Endothelial cell of umbilical vein (primary cell): ENCODE data around the gene ESRRB. TPM values are rescaled to one million over a fixed set of nuclear protein-coding genes. Genes with fewer than 3 reads are reported as not detected.

Source experiments
- BruUV-seq: library from RNA; stranded (reverse); fragments of 400-500 nt; replicated peaks from 2 replicates; lab custom pipeline; 2021; lab: Mats Ljungman, UMichigan
- CTCF ChIA-PET: fragments of 300-600, 350-600 bp; sonication (Branson Sonifier 250); formaldehyde crosslinking; loops from one replicate; lab custom pipeline; 2021; ENCODE audit warnings: antibody characterized with exemption, inconsistent platforms; lab: Charles Lee
- POLR2A ChIA-PET: fragments of 300-600, 350-600 bp; sonication (Branson Sonifier 250); formaldehyde crosslinking; loops from one replicate; lab custom pipeline; 2021; ENCODE audit warnings: antibody characterized with exemption, inconsistent platforms; lab: Charles Lee
- DNase-seq: peaks from one replicate; pipeline ENCODE4 v3.0.0-alpha.2; 2011; ENCODE audit warnings: low read depth, low spot score
- FAIRE-seq: peaks from 2 replicates; lab custom pipeline; 2011; peaks lifted over from hg19 to GRCh38; lab: Jason Lieb, UNC
- H2AFZ ChIP-seq: 2 replicates; pipeline ENCODE4 v1.6.0; 2012; ENCODE audit warnings: low read depth, low read length, control low read depth, inconsistent platforms
- H3K27ac ChIP-seq: 2 replicates; pipeline ENCODE4 v1.5.1; 2011; ENCODE audit warnings: low read depth, mild to moderate bottlenecking, control low read depth, low read length, moderate library complexity; ENCODE audit not compliant: insufficient read depth
- H3K27me3 ChIP-seq, 2 experiments: 2 replicates each; pipeline versions ENCODE4 v1.6.0 to v1.6.1; 2011; ENCODE audit warnings: low read length in 2 of 2, mixed read lengths in 1 of 2; ENCODE audit not compliant: control insufficient read depth in 2 of 2, insufficient read depth in 2 of 2
- H3K36me3 ChIP-seq, 2 experiments: 2 replicates in 1 of 2; 3 replicates in 1 of 2; pipeline ENCODE4 v1.5.1; 2011; ENCODE audit warnings: low read length in 2 of 2, mild to moderate bottlenecking in 1 of 2, moderate library complexity in 1 of 2; ENCODE audit not compliant: control insufficient read depth in 2 of 2, insufficient read depth in 2 of 2; ENCODE audit errors: extremely low read depth in 1 of 2
- H3K4me1 ChIP-seq: 3 replicates; pipeline ENCODE4 v1.5.1; 2011; ENCODE audit warnings: mild to moderate bottlenecking, low read length; ENCODE audit not compliant: control insufficient read depth, insufficient read depth; ENCODE audit errors: extremely low read depth
- H3K4me2 ChIP-seq: 2 replicates; pipeline ENCODE4 v1.6.1; 2011; ENCODE audit warnings: low read length, control low read depth, mixed read lengths; ENCODE audit not compliant: insufficient read depth
- H3K4me3 ChIP-seq, 3 experiments: fragments of 200-600 bp in 1 of 3; sonication (generic), shearing (Covaris generic) in 1 of 3; replicated peaks in 1 of 3; 2 replicates each; pipeline ENCODE4 v1.5.1; 2011 to 2016; ENCODE audit warnings: control low read depth in 3 of 3, low read length in 3 of 3, mild to moderate bottlenecking in 2 of 3, inconsistent platforms in 1 of 3, low read depth in 1 of 3, moderate library complexity in 1 of 3; ENCODE audit not compliant: insufficient read depth in 1 of 3
- H3K79me2 ChIP-seq: 2 replicates; pipeline ENCODE4 v1.6.0; 2012; ENCODE audit warnings: low read length, inconsistent platforms; ENCODE audit not compliant: control insufficient read depth, insufficient read depth
- H3K9ac ChIP-seq: replicated peaks from 2 replicates; pipeline ENCODE3; 2011; ENCODE audit warnings: low read length, control low read depth; ENCODE audit not compliant: insufficient read depth; ENCODE audit errors: extremely low read depth
- H3K9me1 ChIP-seq: replicated peaks from 3 replicates; pipeline ENCODE4 v1.6.0; 2011; ENCODE audit warnings: mild to moderate bottlenecking, low read length; ENCODE audit not compliant: control insufficient read depth, insufficient read depth; ENCODE audit errors: extremely low read depth
- H3K9me3 ChIP-seq: replicated peaks from 2 replicates; pipeline ENCODE4 v1.5.1; 2012; ENCODE audit warnings: low read length, inconsistent platforms; ENCODE audit not compliant: control insufficient read depth, insufficient read depth
- H4K20me1 ChIP-seq: replicated peaks from 2 replicates; pipeline ENCODE3; 2011; ENCODE audit warnings: mild to moderate bottlenecking, low read length; ENCODE audit not compliant: control insufficient read depth, insufficient read depth; ENCODE audit errors: extremely low read depth
- CTCF ChIP-seq, 2 donors: IDR thresholded peaks; 1 replicate in 1 of 2; 2 replicates in 1 of 2; pipeline ENCODE4 v1.5.1; 2011; ENCODE audit warnings: low read length in 2 of 2, mild to moderate bottlenecking in 2 of 2, moderate library complexity in 2 of 2, control low read depth in 1 of 2, inconsistent platforms in 1 of 2, low read depth in 1 of 2; ENCODE audit not compliant: insufficient read depth in 1 of 2; ENCODE audit errors: extremely low read depth in 1 of 2
- FOS ChIP-seq: IDR thresholded peaks from 2 replicates; pipeline ENCODE4 v1.6.1; 2011; ENCODE audit warnings: mild to moderate bottlenecking, low read length, moderate library complexity, borderline replicate concordance; ENCODE audit not compliant: insufficient read depth
- MYC ChIP-seq: IDR thresholded peaks from one replicate; pipeline ENCODE4 v1.6.1; 2011; ENCODE audit warnings: mild to moderate bottlenecking, low read depth, low read length
- dilution Hi-C: fragments of 300-500 bp; cut with MboI; formaldehyde crosslinking; loops from one replicate; pipeline ENCODE4 v1.15.0; 2019; ENCODE audit warnings: low sequenced_read_pairs; ENCODE audit not compliant: extremely low pct_ligation_motif_present
- intact Hi-C: fragments of 100-400 bp; cut with micrococcal nuclease; formaldehyde crosslinking; loops from one replicate; pipeline ENCODE4 v1.10.0; 2022
- polyA plus RNA-seq, 4 experiments: library from polyadenylated mRNA; depleted of rRNA in 3 of 4; stranded (reverse) in 3 of 4; unstranded in 1 of 4; fragments of >200 nt; gene quantifications; 2 replicates each; pipeline versions ENCODE4 v1.2.1 to v1.2.3, GENCODE V29; 2011 to 2012; ENCODE audit warnings: missing spikeins in 1 of 4
- total RNA-seq: library from RNA; stranded (reverse); gene quantifications from 2 replicates; pipeline ENCODE4 v1.2.3, GENCODE V29; 2021

The ESRRB gene
- total and polyA plus RNA-seq, 2 donors (not counting 3 experiments of a cell fraction or from before 2014, with no cell fraction given) = not detected

GRCh38 chr14:76432827-76433752 lies 57.2 kb downstream of the ESRRB start:
- BruUV-seq = no TSS peak
- Histone ChIP-seq H3K36me3 (no peaks in the 10 kb centered on the region), H3K4me1 (no peaks in the 10 kb centered on the region), H3K9me3 (no peaks in the 10 kb centered on the region), H3K27me3 (no peaks in the 10 kb centered on the region), H2AFZ (no peak overlapping the region), H3K4me2 (no peak overlapping the region), H3K9me1 (no peaks in the 10 kb centered on the region), H4K20me1 (no peaks in the 10 kb centered on the region), H3K27ac (no peak overlapping the region), H3K79me2 (no peaks in the 10 kb centered on the region), H3K4me3 (no peak overlapping the region), H3K9ac (no peak overlapping the region)
- intact Hi-C loops (no loop called here), dilution Hi-C loops (no loop called here)
- ChIA-PET CTCF (no interaction called here), POLR2A (no interaction called here)
- no peak for FAIRE-seq
- TF ChIP-seq FOS (no peak), MYC (no peak), CTCF (IDR thresholded peaks at IDR 0.05; ENCODE audit: extremely low read depth in 1 of 2, insufficient read depth in 1 of 2, low read depth in 1 of 2, low read length in 2 of 2) (no peak)
- no peak for DNase-seq

DNA sequence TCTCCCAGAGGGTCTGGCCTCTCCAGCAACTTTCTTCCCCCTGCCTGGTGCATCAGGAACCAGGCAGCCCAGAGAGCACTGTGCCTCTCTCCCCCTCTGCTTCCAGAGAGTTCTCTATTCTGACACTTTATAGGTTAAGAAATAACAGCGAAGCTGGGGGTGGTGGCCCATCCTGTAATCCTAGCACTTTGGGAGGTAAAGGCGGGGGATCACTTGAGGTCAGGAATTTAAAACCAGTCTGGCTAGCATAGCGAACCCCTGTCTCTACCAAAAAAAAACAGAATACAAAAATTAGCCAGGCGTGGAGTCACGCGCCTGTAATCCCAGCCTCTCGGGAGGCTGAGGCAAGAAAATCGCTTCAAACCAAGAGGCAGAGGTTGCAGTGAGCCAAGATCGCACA lies 58.3 kb downstream of the ESRRB start:
- FAIRE-seq = no peak
- Histone ChIP-seq H3K9me1 (no peaks in the 10 kb centered on the region), H2AFZ (no peak overlapping the region), H3K9me3 (no peaks in the 10 kb centered on the region), H3K4me2 (no peak overlapping the region), H3K4me1 (no peaks in the 10 kb centered on the region), H3K79me2 (no peaks in the 10 kb centered on the region), H3K36me3 (no peaks in the 10 kb centered on the region), H3K27me3 (no peaks in the 10 kb centered on the region), H3K27ac (no peak overlapping the region), H4K20me1 (no peaks in the 10 kb centered on the region), H3K9ac (no peak overlapping the region), H3K4me3 (no peak overlapping the region)
- ChIA-PET POLR2A (no interaction called here), CTCF (no interaction called here)
- no peak for DNase-seq
- BruUV-seq = no TSS peak
- dilution Hi-C loops = no loop called here
- TF ChIP-seq MYC (no peak), CTCF (IDR thresholded peaks at IDR 0.05; ENCODE audit: extremely low read depth in 1 of 2, insufficient read depth in 1 of 2, low read depth in 1 of 2, low read length in 2 of 2) (no peak)
- intact Hi-C loops = no loop called here
